B cell (primary cell): ENCODE data around the gene VWA5B2. TPM values are rescaled to one million over a fixed set of nuclear protein-coding genes. Genes with fewer than 3 reads are reported as not detected.

Source experiments
- ATAC-seq: fragments of 200-7000 bp; cut with Tn5 transposase; one replicate; pipeline ENCODE4 v1.10.0; 2021; ENCODE audit warnings: low read depth, mild to moderate bottlenecking, moderate number of reproducible peaks, moderate library complexity
- CTCF ChIA-PET: fragments of 350-600 bp; sonication (Branson Sonifier 250); formaldehyde crosslinking; loops from one replicate; lab custom pipeline; 2021; ENCODE audit warnings: antibody characterized with exemption, inconsistent platforms; lab: Charles Lee
- POLR2A ChIA-PET: fragments of 350-600 bp; sonication (Branson Sonifier 250); formaldehyde crosslinking; loops from one replicate; lab custom pipeline; 2021; ENCODE audit warnings: antibody characterized with exemption; lab: Charles Lee
- DNase-seq: peaks from one replicate; pipeline ENCODE4 v3.0.0; 2013
- H2AFZ ChIP-seq: 2 replicates; pipeline ENCODE4 v1.6.1; 2012; ENCODE audit warnings: mild to moderate bottlenecking, low read depth, low read length; ENCODE audit not compliant: insufficient read depth, poor library complexity, severe bottlenecking
- H3K27ac ChIP-seq, 2 donors: 1 replicate in 1 of 2; 2 replicates in 1 of 2; pipeline ENCODE4 v1.5.1; 2012 to 2013; ENCODE audit warnings: low read length in 2 of 2, mild to moderate bottlenecking in 2 of 2, moderate library complexity in 1 of 2
- H3K27me3 ChIP-seq, 4 experiments: fragments of 200-600 bp in 1 of 4; sonication (generic) in 1 of 4; replicated peaks in 1 of 4; 1 replicate in 2 of 4; 2 replicates in 2 of 4; pipeline versions ENCODE4 v1.6.1 to v1.7.0; 2013 to 2016; ENCODE audit warnings: low read length in 3 of 4, mild to moderate bottlenecking in 2 of 4, mixed read lengths in 1 of 4, moderate library complexity in 1 of 4; ENCODE audit not compliant: insufficient read depth in 4 of 4, control insufficient read depth in 3 of 4; ENCODE audit errors: control extremely low read depth in 1 of 4
- H3K36me3 ChIP-seq, 2 experiments: replicated peaks in 1 of 2; 1 replicate in 1 of 2; 2 replicates in 1 of 2; pipeline versions ENCODE4 v1.6.1 to v1.7.1; 2013; ENCODE audit warnings: low read length in 1 of 2; ENCODE audit not compliant: insufficient read depth in 2 of 2, control insufficient read depth in 1 of 2; ENCODE audit errors: control extremely low read depth in 1 of 2, extremely low read depth in 1 of 2
- H3K4me1 ChIP-seq, 2 donors: fragments of 200-600 bp in 1 of 2; sonication (generic) in 1 of 2; 1 replicate in 1 of 2; 2 replicates in 1 of 2; pipeline versions ENCODE4 v1.5.1 to v1.6.1; 2013 to 2017; ENCODE audit warnings: low read length in 2 of 2; ENCODE audit not compliant: control insufficient read depth in 2 of 2, insufficient read depth in 2 of 2
- H3K4me2 ChIP-seq: replicated peaks from 2 replicates; pipeline ENCODE3; 2012; ENCODE audit warnings: mild to moderate bottlenecking, low read depth, low read length; ENCODE audit not compliant: poor library complexity, severe bottlenecking
- H3K4me3 ChIP-seq, 5 experiments: fragments of 200-600 bp in 1 of 5; sonication (generic) in 1 of 5; 1 replicate in 3 of 5; 2 replicates in 2 of 5; pipeline versions ENCODE4 v1.5.1 to v1.7.0; 2011 to 2016; ENCODE audit warnings: low read length in 4 of 5, mild to moderate bottlenecking in 4 of 5, low read depth in 2 of 5, control low read depth in 1 of 5, moderate library complexity in 1 of 5; ENCODE audit not compliant: insufficient read depth in 1 of 5; ENCODE audit errors: control extremely low read depth in 1 of 5, extremely low read depth in 1 of 5
- H3K79me2 ChIP-seq: fragments of 200-600 bp; sonication (generic); one replicate; pipeline ENCODE4 v1.6.0; 2016; ENCODE audit warnings: low read length; ENCODE audit not compliant: control insufficient read depth, insufficient read depth
- H3K9ac ChIP-seq: fragments of 200-600 bp; sonication (generic); 2 replicates; pipeline ENCODE4 v1.6.1; 2017; ENCODE audit warnings: mild to moderate bottlenecking, low read length, moderate library complexity
- H3K9me3 ChIP-seq, 3 donors: one replicate each; pipeline versions ENCODE4 v1.6.1 to v1.7.1; 2013; ENCODE audit warnings: low read length in 2 of 3; ENCODE audit not compliant: control insufficient read depth in 2 of 3, insufficient read depth in 1 of 3; ENCODE audit errors: control extremely low read depth in 1 of 3
- H4K20me1 ChIP-seq: 2 replicates; pipeline ENCODE4 v1.6.0; 2012; ENCODE audit warnings: mild to moderate bottlenecking, low read length; ENCODE audit not compliant: insufficient read depth, control insufficient read depth, poor library complexity, severe bottlenecking
- H3K27ac Mint-ChIP-seq: one replicate; pipeline ENCODE4 v1.8.0; 2021; ENCODE audit warnings: mixed read lengths
- H3K27me3 Mint-ChIP-seq: one replicate; pipeline ENCODE4 v1.8.0; 2021; ENCODE audit warnings: mixed read lengths
- H3K4me1 Mint-ChIP-seq: one replicate; pipeline ENCODE4 v1.8.0; 2021; ENCODE audit warnings: mixed read lengths
- H3K4me3 Mint-ChIP-seq: one replicate; pipeline ENCODE4 v1.8.0; 2021; ENCODE audit warnings: mixed read lengths
- H3K9me3 Mint-ChIP-seq: one replicate; pipeline ENCODE4 v1.8.0; 2022; ENCODE audit warnings: mixed read lengths; ENCODE audit not compliant: insufficient read depth
- EZH2 ChIP-seq: IDR thresholded peaks from 2 replicates; pipeline ENCODE4 v1.6.1; 2012; ENCODE audit warnings: borderline replicate concordance, low read depth, mild to moderate bottlenecking, moderate library complexity, low read length; ENCODE audit not compliant: insufficient read depth, poor library complexity, severe bottlenecking
- WGBS: methylation state at CpG from one replicate; pipeline ENCODE4 v1.1.5; 2013; ENCODE audit warnings: missing lambda C conversion rate; ENCODE audit not compliant: insufficient coverage; 5-methylcytosine and 5-hydroxymethylcytosine counted together
- intact Hi-C: fragments of 100-400 bp; cut with micrococcal nuclease; formaldehyde crosslinking; loops from one replicate; pipeline ENCODE4 v1.10.0; 2022
- polyA plus RNA-seq: library from polyadenylated mRNA; depleted of rRNA; stranded (reverse); fragments of >200 nt; gene quantifications from 2 replicates; pipeline ENCODE4 v1.2.3, GENCODE V29; 2012
- total RNA-seq, 2 donors: library from RNA; stranded (reverse); fragments of 120-200 nt in 1 of 2; gene quantifications; 1 replicate in 1 of 2; 2 replicates in 1 of 2; pipeline versions ENCODE4 v1.2.3 to v1.2.4, GENCODE V29; 2013 to 2022
- TF ChIP-seq, protein P1 (sequence below): fragments of 200-600 bp; IDR thresholded peaks from one replicate; pipeline ENCODE4 v1.8.0; 2022; ENCODE audit warnings: antibody characterized with exemption, mild to moderate bottlenecking

VWA5B2 gene
- total and polyA plus RNA-seq, 2 donors (not counting 1 experiment from before 2014, with no cell fraction given) = 0.10 to 0.37 TPM

GRCh38 chr3:184196536-184196935, 32.8 kb upstream of the VWA5B2 start:
- no peak for TF ChIP-seq EZH2
- TF ChIP-seq, protein P1, sequence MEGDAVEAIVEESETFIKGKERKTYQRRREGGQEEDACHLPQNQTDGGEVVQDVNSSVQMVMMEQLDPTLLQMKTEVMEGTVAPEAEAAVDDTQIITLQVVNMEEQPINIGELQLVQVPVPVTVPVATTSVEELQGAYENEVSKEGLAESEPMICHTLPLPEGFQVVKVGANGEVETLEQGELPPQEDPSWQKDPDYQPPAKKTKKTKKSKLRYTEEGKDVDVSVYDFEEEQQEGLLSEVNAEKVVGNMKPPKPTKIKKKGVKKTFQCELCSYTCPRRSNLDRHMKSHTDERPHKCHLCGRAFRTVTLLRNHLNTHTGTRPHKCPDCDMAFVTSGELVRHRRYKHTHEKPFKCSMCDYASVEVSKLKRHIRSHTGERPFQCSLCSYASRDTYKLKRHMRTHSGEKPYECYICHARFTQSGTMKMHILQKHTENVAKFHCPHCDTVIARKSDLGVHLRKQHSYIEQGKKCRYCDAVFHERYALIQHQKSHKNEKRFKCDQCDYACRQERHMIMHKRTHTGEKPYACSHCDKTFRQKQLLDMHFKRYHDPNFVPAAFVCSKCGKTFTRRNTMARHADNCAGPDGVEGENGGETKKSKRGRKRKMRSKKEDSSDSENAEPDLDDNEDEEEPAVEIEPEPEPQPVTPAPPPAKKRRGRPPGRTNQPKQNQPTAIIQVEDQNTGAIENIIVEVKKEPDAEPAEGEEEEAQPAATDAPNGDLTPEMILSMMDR = no peak
- Histone ChIP-seq H3K79me2 (no peaks in the 10 kb centered on the region), H3K4me2 (no peak overlapping the region), H3K4me1 (no peaks in the 10 kb centered on the region), H3K27me3 (no peaks in the 10 kb centered on the region), H3K27ac (no peak overlapping the region), H2AFZ (no peak overlapping the region), H3K36me3 (peaks cover 1 to 37% of the 10 kb centered on the region in 2 experiments), H3K9ac (no peak overlapping the region), H4K20me1 (no peaks in the 10 kb centered on the region), H3K4me3 (no peak overlapping the region), H3K9me3 (no peaks in the 10 kb centered on the region)
- ChIA-PET POLR2A (interaction anchor here (0.7 kb wide), 1 partner anchor 189 kb away, joined by 3 read pairs; no protein-coding TSS in a partner anchor), CTCF (no interaction called here)
- H3K4me1 Mint-ChIP-seq = no peaks in the 10 kb centered on the region
- H3K27me3 Mint-ChIP-seq = no peaks in the 10 kb centered on the region
- no peak for ATAC-seq
- intact Hi-C loops = no loop called here
- no peak for DNase-seq
- no peaks in the 10 kb centered on the region for H3K9me3 Mint-ChIP-seq
- H3K27ac Mint-ChIP-seq = no peak overlapping the region
- H3K4me3 Mint-ChIP-seq = no peak overlapping the region
- WGBS = 100% methylated on average over 6 of the region's 6 CpGs

DNA sequence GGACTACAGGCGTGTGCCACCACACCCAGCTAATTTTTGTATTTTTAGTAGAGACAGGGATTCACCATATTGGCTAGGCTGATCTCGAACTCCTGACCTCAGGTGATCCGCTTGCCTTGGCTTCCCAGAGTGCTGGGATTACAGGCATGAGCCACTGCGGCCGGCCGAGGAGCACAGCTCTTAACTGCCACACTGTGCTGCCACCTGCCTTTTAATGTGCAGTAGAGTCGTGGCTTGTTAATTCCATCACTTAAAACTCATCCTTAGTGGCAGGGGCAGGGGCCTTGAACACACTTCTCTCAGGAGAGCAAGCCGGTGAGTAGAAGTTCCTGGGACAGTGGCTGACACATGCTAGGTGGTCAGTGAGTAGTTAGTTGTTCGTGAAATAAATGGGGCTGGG, 30.9 kb upstream of the VWA5B2 start:
- 95% methylated on average over 8 of the region's 9 CpGs for WGBS
- no peak for DNase-seq
- Histone ChIP-seq H3K36me3 (peaks cover 1 to 18% of the 10 kb centered on the region in 2 experiments), H3K9me3 (no peaks in the 10 kb centered on the region), H3K4me2 (no peak overlapping the region), H3K4me1 (no peaks in the 10 kb centered on the region), H4K20me1 (no peaks in the 10 kb centered on the region), H3K4me3 (no peak overlapping the region), H2AFZ (no peak overlapping the region), H3K79me2 (no peaks in the 10 kb centered on the region), H3K9ac (no peak overlapping the region), H3K27me3 (no peaks in the 10 kb centered on the region), H3K27ac (no peak overlapping the region)
- Mint-ChIP-seq H3K9me3 (no peaks in the 10 kb centered on the region), H3K4me1 (no peaks in the 10 kb centered on the region), H3K27me3 (no peaks in the 10 kb centered on the region), H3K4me3 (no peak overlapping the region), H3K27ac (no peak overlapping the region)
- no peak for TF ChIP-seq EZH2
- TF ChIP-seq, protein P1 = no peak
- intact Hi-C loops = no loop called here
- no peak for ATAC-seq
- CTCF ChIA-PET = no interaction called here
- POLR2A ChIA-PET = no interaction called here
